SK-N-SH (cell line): ENCODE data around the gene EXOC6B. TPM values are rescaled to one million over a fixed set of nuclear protein-coding genes. Genes with fewer than 3 reads are reported as not detected.

Experiments
- CTCF ChIA-PET: fragments of 300-600, 350-600 bp; formaldehyde crosslinking; extraction: SDS; loops from one replicate; lab custom pipeline; 2021; lab: Yijun Ruan, JAX
- POLR2A ChIA-PET: fragments of 350-600 bp; sonication (Branson Sonifier 250); formaldehyde crosslinking; extraction: SDS; loops from one replicate; lab custom pipeline; 2020; ENCODE audit warnings: antibody characterized with exemption, inconsistent platforms; lab: Yijun Ruan, JAX
- DNase-seq: peaks from one replicate; pipeline ENCODE4 v3.0.0; 2012
- H2AFZ ChIP-seq: fragments of 200-600 bp; sonication (generic); 2 replicates; pipeline ENCODE4 v1.8.1; 2016; ENCODE audit warnings: antibody characterized with exemption, mild to moderate bottlenecking, low read depth
- H3F3A ChIP-seq: fragments of 200-600 bp; sonication (generic); replicated peaks from 2 replicates; pipeline ENCODE3; 2016; ENCODE audit warnings: antibody characterized with exemption, mild to moderate bottlenecking; ENCODE audit not compliant: insufficient read depth
- H3K27ac ChIP-seq, 2 experiments: fragments of 200-500 bp in 1 of 2; fragments of 200-600 bp in 1 of 2; sonication (Bioruptor generic) in 1 of 2; sonication (generic), shearing (Covaris generic) in 1 of 2; 2 replicates each; pipeline versions ENCODE4 v1.5.1 to v1.6.1; 2014 to 2016; ENCODE audit warnings: low read depth in 2 of 2, inconsistent platforms in 1 of 2, low read length in 1 of 2, mild to moderate bottlenecking in 1 of 2, mixed read lengths in 1 of 2
- H3K27me3 ChIP-seq: fragments of 200-600 bp; sonication (generic), shearing (Covaris generic); 2 replicates; pipeline ENCODE4 v1.6.1; 2016; ENCODE audit warnings: mixed run types; ENCODE audit not compliant: insufficient read depth
- H3K36me3 ChIP-seq, 2 experiments: fragments of 200-500 bp in 1 of 2; fragments of 200-600 bp in 1 of 2; sonication (Bioruptor generic) in 1 of 2; sonication (generic) in 1 of 2; replicated peaks in 1 of 2; 2 replicates each; pipeline versions ENCODE3 to v1.5.1; 2014 to 2016; ENCODE audit warnings: low read length in 1 of 2, mild to moderate bottlenecking in 1 of 2; ENCODE audit not compliant: insufficient read depth in 2 of 2, control insufficient read depth in 1 of 2
- H3K4me1 ChIP-seq, 2 experiments: fragments of 200-500 bp in 1 of 2; fragments of 200-600 bp in 1 of 2; sonication (Bioruptor generic) in 1 of 2; sonication (generic), shearing (Covaris generic) in 1 of 2; 2 replicates each; pipeline versions ENCODE4 v1.5.1 to v1.6.1; 2014 to 2016; ENCODE audit warnings: low read depth in 1 of 2, low read length in 1 of 2, mixed run types in 1 of 2; ENCODE audit not compliant: insufficient read depth in 2 of 2, control insufficient read depth in 1 of 2
- H3K4me2 ChIP-seq: fragments of 200-600 bp; sonication (generic), shearing (Covaris generic); 2 replicates; pipeline ENCODE4 v1.6.1; 2017; ENCODE audit warnings: mixed run types
- H3K4me3 ChIP-seq, 2 experiments: fragments of 200-500 bp in 1 of 2; fragments of 200-600 bp in 1 of 2; sonication (Bioruptor generic) in 1 of 2; sonication (generic), shearing (Covaris generic) in 1 of 2; 2 replicates each; pipeline versions ENCODE4 v1.5.1 to v1.8.1; 2014 to 2016; ENCODE audit warnings: low read depth in 2 of 2, inconsistent platforms in 1 of 2, low read length in 1 of 2, mild to moderate bottlenecking in 1 of 2, mixed read lengths in 1 of 2, moderate library complexity in 1 of 2
- H3K79me2 ChIP-seq: fragments of 200-600 bp; sonication (generic); 2 replicates; pipeline ENCODE4 v1.8.1; 2017; ENCODE audit warnings: mild to moderate bottlenecking; ENCODE audit not compliant: insufficient read depth
- H3K9ac ChIP-seq: fragments of 200-600 bp; sonication (generic); 2 replicates; pipeline ENCODE4 v1.6.1; 2017; ENCODE audit warnings: mixed run types
- H3K9me2 ChIP-seq: fragments of 200-600 bp; sonication (generic); 2 replicates; pipeline ENCODE4 v1.6.1; 2017; ENCODE audit warnings: mixed run types
- H3K9me3 ChIP-seq: fragments of 200-600 bp; sonication (generic); 2 replicates; pipeline ENCODE4 v1.6.1; 2017; ENCODE audit warnings: mixed run types, mild to moderate bottlenecking, moderate library complexity
- H4K20me1 ChIP-seq: fragments of 200-600 bp; sonication (generic); 2 replicates; pipeline ENCODE4 v1.6.1; 2017; ENCODE audit warnings: mild to moderate bottlenecking, mixed run types; ENCODE audit not compliant: insufficient read depth
- CTCF ChIP-seq: fragments of 200-600 bp; sonication (generic); IDR thresholded peaks from 2 replicates; pipeline ENCODE4 v1.6.1; 2017; ENCODE audit warnings: antibody characterized with exemption, mild to moderate bottlenecking, moderate library complexity
- ELF1 ChIP-seq: IDR thresholded peaks from 2 replicates; pipeline ENCODE4 v1.4.0; 2012
- FOXJ3 ChIP-seq: sonication (generic); formaldehyde crosslinking; IDR thresholded peaks from 2 replicates; pipeline ENCODE4 v1.5.1; 2020; ENCODE audit warnings: mild to moderate bottlenecking, missing genetic modification reagents
- FOXM1 ChIP-seq: IDR thresholded peaks from 2 replicates; pipeline ENCODE4 v1.4.0; 2012; ENCODE audit warnings: low read depth, mild to moderate bottlenecking
- GABPA ChIP-seq: IDR thresholded peaks from 2 replicates; pipeline ENCODE4 v1.4.0; 2012; ENCODE audit warnings: low read depth, mild to moderate bottlenecking
- GATA2 ChIP-seq: sonication (generic); formaldehyde crosslinking; IDR thresholded peaks from 2 replicates; pipeline ENCODE4 v1.5.0; 2020; ENCODE audit warnings: mild to moderate bottlenecking, missing genetic modification reagents
- JUND ChIP-seq: IDR thresholded peaks from 2 replicates; pipeline ENCODE4 v1.4.0; 2012
- MEF2A ChIP-seq: IDR thresholded peaks from 2 replicates; pipeline ENCODE4 v1.4.0; 2012; ENCODE audit warnings: low read depth, borderline replicate concordance
- NFIC ChIP-seq: IDR thresholded peaks from 2 replicates; pipeline ENCODE4 v1.4.0; 2012; ENCODE audit warnings: borderline replicate concordance
- NRF1 ChIP-seq: IDR thresholded peaks from 2 replicates; pipeline ENCODE4 v1.6.1; 2012; ENCODE audit warnings: low read depth, mild to moderate bottlenecking, low read length
- RAD21 ChIP-seq: IDR thresholded peaks from 2 replicates; pipeline ENCODE4 v1.6.1; 2012; ENCODE audit warnings: mild to moderate bottlenecking, low read length
- REST ChIP-seq: IDR thresholded peaks from 2 replicates; pipeline ENCODE4 v1.6.1; 2012; ENCODE audit warnings: mild to moderate bottlenecking, low read depth, low read length, moderate library complexity
- RXRA ChIP-seq: IDR thresholded peaks from 2 replicates; pipeline ENCODE4 v1.4.0; 2012; ENCODE audit warnings: low read depth, mild to moderate bottlenecking, borderline replicate concordance
- SIN3A ChIP-seq: IDR thresholded peaks from 2 replicates; pipeline ENCODE4 v1.6.1; 2012; ENCODE audit warnings: low read depth, mild to moderate bottlenecking, low read length, moderate library complexity, borderline replicate concordance
- SMC3 ChIP-seq: IDR thresholded peaks from 2 replicates; pipeline ENCODE4 v1.6.1; 2012; ENCODE audit warnings: low read depth, low read length, improper control_type of control experiment
- TAF1 ChIP-seq: IDR thresholded peaks from 2 replicates; pipeline ENCODE4 v1.6.1; 2012; ENCODE audit warnings: low read depth, mild to moderate bottlenecking, low read length, moderate library complexity, borderline replicate concordance
- TCF12 ChIP-seq: IDR thresholded peaks from 2 replicates; pipeline ENCODE4 v1.4.0; 2012
- TEAD4 ChIP-seq: IDR thresholded peaks from 2 replicates; pipeline ENCODE4 v1.4.0; 2012; ENCODE audit warnings: mild to moderate bottlenecking, borderline replicate concordance; ENCODE audit not compliant: insufficient read depth
- YY1 ChIP-seq: IDR thresholded peaks from 2 replicates; pipeline ENCODE4 v1.4.0; 2012; ENCODE audit warnings: low read depth, mild to moderate bottlenecking
- WGBS: methylation state at CpG from one replicate; pipeline ENCODE4 v1.1.6; 2017; ENCODE audit warnings: low lambda C conversion rate; 5-methylcytosine and 5-hydroxymethylcytosine counted together
- polyA plus RNA-seq, 3 experiments: library from polyadenylated mRNA; depleted of rRNA; stranded (reverse); fragments of >200 nt; gene quantifications; 2 replicates each; pipeline ENCODE4 v1.2.3, GENCODE V29; 2012
- TF ChIP-seq, protein P1 (sequence below): IDR thresholded peaks from 2 replicates; pipeline ENCODE4 v1.4.0; 2012; ENCODE audit warnings: low read depth

The EXOC6B gene
- polyA plus RNA-seq, 1 of the 3 experiments (the other 2 are of a cell fraction) = 7.4 TPM

DNA sequence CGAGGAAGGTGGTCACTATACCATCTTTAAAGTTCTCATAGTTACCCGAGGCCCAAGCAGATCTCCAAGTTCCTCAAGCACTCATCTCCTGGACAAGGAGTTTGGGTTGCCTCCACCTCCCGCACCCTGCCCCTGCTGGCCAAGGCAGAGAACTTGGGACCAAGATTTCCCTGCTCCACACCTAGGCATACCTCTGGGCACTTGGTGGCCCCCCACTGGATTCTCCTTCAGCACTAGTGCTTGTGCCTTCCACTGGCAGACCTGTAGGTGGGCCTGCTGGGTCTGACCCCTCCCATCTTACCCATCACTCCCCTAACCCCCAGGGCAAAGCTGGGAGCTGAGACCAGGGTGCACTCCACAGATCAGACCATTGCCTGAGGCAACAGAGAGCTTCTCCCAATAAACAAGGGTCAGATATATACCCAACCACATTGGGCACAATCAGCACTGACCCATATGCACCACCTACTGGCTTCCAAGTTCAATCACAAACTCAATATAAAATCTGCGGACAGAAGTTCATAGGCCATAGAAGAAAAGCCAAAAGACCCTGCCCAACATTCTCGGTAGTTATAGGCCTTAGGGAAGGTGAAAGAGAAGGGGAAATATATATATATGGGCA lies 244.2 kb downstream of the EXOC6B start:
- H3K4me2 ChIP-seq = no peak overlapping the region
- peaks cover 2% of the 10 kb centered on the region for H3F3A ChIP-seq
- H3K4me1 ChIP-seq = peaks cover 0 to 13% of the 10 kb centered on the region in 2 experiments; a peak in 1 of 4 replicates
- ChIA-PET CTCF (interaction anchor here (0.5 to 6.8 kb wide), 6 partner anchors 30 to 1036 kb away, joined by 3 to 87 read pairs (median 6); no protein-coding TSS in a partner anchor), POLR2A (no interaction called here)
- no peaks in the 10 kb centered on the region for H4K20me1 ChIP-seq
- WGBS = 69% methylated on average over 5 of the region's 5 CpGs
- no peak overlapping the region for H3K27ac ChIP-seq
- H3K9me3 ChIP-seq = no peaks in the 10 kb centered on the region
- no peak overlapping the region for H2AFZ ChIP-seq
- H3K36me3 ChIP-seq = no peaks in the 10 kb centered on the region
- no peaks in the 10 kb centered on the region for H3K79me2 ChIP-seq
- no peaks in the 10 kb centered on the region for H3K27me3 ChIP-seq
- no peak for DNase-seq
- no peak for TF ChIP-seq JUND
- no peak for TF ChIP-seq TCF12
- TF ChIP-seq SIN3A = no peak
- TF ChIP-seq, protein P1, sequence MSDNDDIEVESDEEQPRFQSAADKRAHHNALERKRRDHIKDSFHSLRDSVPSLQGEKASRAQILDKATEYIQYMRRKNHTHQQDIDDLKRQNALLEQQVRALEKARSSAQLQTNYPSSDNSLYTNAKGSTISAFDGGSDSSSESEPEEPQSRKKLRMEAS = no peak
- no peak for TF ChIP-seq MEF2A
- TF ChIP-seq ELF1 = no peak
- TF ChIP-seq GABPA = no peak
- TF ChIP-seq FOXM1 = no peak
- TF ChIP-seq NFIC = no peak
- TF ChIP-seq GATA2 (CRISPR knock-in tag) = no peak
- TF ChIP-seq YY1 = no peak
- no peak for TF ChIP-seq SMC3
- TF ChIP-seq RXRA = no peak
- TF ChIP-seq FOXJ3 = no peak
- TF ChIP-seq NRF1 = no peak
- TF ChIP-seq REST = no peak
- TF ChIP-seq RAD21 = no peak
- TF ChIP-seq TEAD4 = no peak
- TF ChIP-seq TAF1 = no peak
- no peak; the same call in 1 of the 2 replicates for TF ChIP-seq CTCF
- no peak overlapping the region for H3K4me3 ChIP-seq
- no peaks in the 10 kb centered on the region for H3K9me2 ChIP-seq
- H3K9ac ChIP-seq = no peak overlapping the region
